CD4-positive, CD25-positive, alpha-beta regulatory T cell (primary cell): ENCODE measurements around the gene FAM43B. TPM values are rescaled to one million over a fixed set of nuclear protein-coding genes. Genes with fewer than 3 reads are reported as not detected.

Experiments used
- ATAC-seq, 2 donors: fragments of 150-1000 bp; cut with Tn5 transposase; one replicate each; pipeline ENCODE4 v1.10.0; 2021; ENCODE audit warnings: low read depth in 2 of 2, moderate number of reproducible peaks in 2 of 2, moderate library complexity in 1 of 2
- DNase-seq, 3 donors: peaks; one replicate each; pipeline versions ENCODE4 v3.0.0 to v3.0.0-alpha.2; 2012 to 2022; ENCODE audit warnings: mixed read lengths in 1 of 3
- H3K27ac ChIP-seq: one replicate; pipeline ENCODE4 v1.7.0; 2013; ENCODE audit warnings: mild to moderate bottlenecking, low read length; ENCODE audit not compliant: insufficient read depth, poor library complexity, severe bottlenecking
- H3K27me3 ChIP-seq: one replicate; pipeline ENCODE4 v1.7.0; 2013; ENCODE audit warnings: low read length; ENCODE audit not compliant: control insufficient read depth, insufficient read depth
- H3K36me3 ChIP-seq: one replicate; pipeline ENCODE4 v1.7.0; 2013; ENCODE audit warnings: mild to moderate bottlenecking, low read length, moderate library complexity; ENCODE audit not compliant: control insufficient read depth, insufficient read depth
- H3K4me1 ChIP-seq: 2 replicates; pipeline ENCODE4 v1.7.0; 2013; ENCODE audit warnings: mild to moderate bottlenecking, low read length; ENCODE audit not compliant: insufficient read depth, control insufficient read depth, poor library complexity, severe bottlenecking
- H3K4me3 ChIP-seq: one replicate; pipeline ENCODE4 v1.7.0; 2013; ENCODE audit warnings: low read depth, mild to moderate bottlenecking, low read length, moderate library complexity
- H3K9me3 ChIP-seq, 2 experiments: 1 replicate in 1 of 2; 2 replicates in 1 of 2; pipeline ENCODE4 v1.7.0; 2013; ENCODE audit warnings: low read length in 2 of 2, mild to moderate bottlenecking in 1 of 2, moderate library complexity in 1 of 2; ENCODE audit not compliant: control insufficient read depth in 2 of 2
- H3K27ac Mint-ChIP-seq, 3 donors: one replicate each; pipeline ENCODE4 v1.8.0; 2020 to 2022; ENCODE audit warnings: mild to moderate bottlenecking in 3 of 3, mixed read lengths in 3 of 3, moderate library complexity in 2 of 3
- H3K27me3 Mint-ChIP-seq: one replicate; pipeline ENCODE4 v1.8.0; 2022; ENCODE audit warnings: mild to moderate bottlenecking, mixed read lengths
- H3K36me3 Mint-ChIP-seq: one replicate; pipeline ENCODE4 v1.8.0; 2020; ENCODE audit warnings: mixed read lengths
- H3K4me1 Mint-ChIP-seq, 4 donors: one replicate each; pipeline ENCODE4 v1.8.0; 2020 to 2022; ENCODE audit warnings: mixed read lengths in 4 of 4, mild to moderate bottlenecking in 1 of 4
- H3K4me3 Mint-ChIP-seq, 4 donors: one replicate each; pipeline ENCODE4 v1.8.0; 2020 to 2022; ENCODE audit warnings: mild to moderate bottlenecking in 4 of 4, mixed read lengths in 4 of 4, moderate library complexity in 3 of 4
- H3K9me3 Mint-ChIP-seq, 7 donors: one replicate each; pipeline ENCODE4 v1.8.0; 2020 to 2022; ENCODE audit warnings: mixed read lengths in 7 of 7, mild to moderate bottlenecking in 3 of 7, moderate library complexity in 2 of 7
- polyA plus RNA-seq, 4 donors: library from polyadenylated mRNA; unstranded; fragments of 300-500 nt; fragmentation: Illumina TruSeq; gene quantifications; one replicate each; pipeline ENCODE4 v1.2.3, GENCODE V29; 2021
- total RNA-seq: library from RNA; stranded (reverse); gene quantifications from one replicate; pipeline ENCODE4 v1.2.3, GENCODE V29; 2022

Gene FAM43B
- total and polyA plus RNA-seq, 5 donors from 2014 or later, result not detected

DNA sequence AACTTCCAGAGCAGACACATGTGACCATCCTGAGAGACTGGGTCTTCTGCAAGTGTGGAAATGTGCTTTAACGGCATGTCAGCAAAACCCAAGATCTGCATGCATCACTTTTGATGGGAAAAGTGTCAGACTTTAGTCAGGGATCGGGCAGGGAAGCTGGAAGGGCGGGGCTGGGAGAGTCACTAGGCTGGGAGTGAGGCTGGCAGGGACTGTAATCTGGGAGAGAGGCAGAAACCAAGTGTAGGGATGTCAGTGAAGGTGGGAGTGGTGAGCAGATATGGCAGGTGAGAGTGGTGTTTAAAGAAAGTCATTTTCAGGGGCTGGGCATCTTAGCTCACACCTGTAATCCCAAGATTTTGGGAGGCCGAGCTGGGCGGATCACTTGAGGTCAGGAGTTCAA lies 47.8 kb downstream of the FAM43B start:
- no peak overlapping the region for H3K27ac Mint-ChIP-seq
- no peaks in the 10 kb centered on the region for H3K36me3 ChIP-seq
- no peaks in the 10 kb centered on the region for H3K4me1 ChIP-seq
- ATAC-seq, result no peak
- no peak for DNase-seq
- H3K9me3 Mint-ChIP-seq, result peaks cover 0 to 3% (median 0%) of the 10 kb centered on the region in 7 donors
- H3K4me1 Mint-ChIP-seq, result no peaks in the 10 kb centered on the region
- peaks cover 5% of the 10 kb centered on the region for H3K27me3 ChIP-seq
- H3K36me3 Mint-ChIP-seq, result no peaks in the 10 kb centered on the region
- no peaks in the 10 kb centered on the region for H3K9me3 ChIP-seq
- H3K4me3 Mint-ChIP-seq, result no peak overlapping the region
- H3K27me3 Mint-ChIP-seq, result no peaks in the 10 kb centered on the region
- no peak overlapping the region for H3K27ac ChIP-seq
- no peak overlapping the region for H3K4me3 ChIP-seq

DNA sequence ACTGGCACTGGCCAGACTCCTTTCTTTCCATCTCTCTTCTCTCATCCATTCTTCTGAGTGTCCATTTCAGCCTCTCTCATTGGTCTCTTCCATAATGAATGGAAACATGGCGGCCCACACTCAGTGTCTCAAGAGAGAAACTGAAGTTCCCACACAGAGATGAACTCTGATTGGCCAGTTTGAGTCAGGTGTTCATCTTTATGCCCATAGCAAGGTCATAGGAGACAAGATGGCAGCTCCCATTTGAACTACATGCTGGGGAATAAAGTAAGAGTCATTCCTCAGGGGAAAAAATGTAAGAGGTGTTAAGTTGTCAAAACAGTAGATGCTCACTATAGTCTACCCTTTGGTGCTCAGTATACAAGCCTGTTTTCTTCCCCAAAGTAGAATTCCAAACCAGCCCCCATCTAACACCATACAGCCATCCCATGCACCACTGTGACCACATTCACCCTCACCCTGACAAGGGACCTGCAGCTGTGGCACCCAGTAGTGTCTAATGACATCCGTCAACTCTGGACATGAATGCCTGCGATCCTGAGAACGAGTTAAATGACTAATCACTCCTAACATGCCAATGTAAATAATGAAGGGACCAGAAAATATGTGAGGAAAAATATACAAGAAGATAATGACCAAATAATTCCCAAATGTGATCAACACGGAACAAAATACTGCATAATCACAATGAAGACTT lies 48.9 kb downstream of the FAM43B start:
- ATAC-seq (no peak), DNase-seq (no peak)
- Mint-ChIP-seq H3K27ac (no peak overlapping the region), H3K4me1 (no peaks in the 10 kb centered on the region), H3K27me3 (no peaks in the 10 kb centered on the region), H3K9me3 (peaks cover 0 to 3% (median 0%) of the 10 kb centered on the region in 7 donors), H3K36me3 (no peaks in the 10 kb centered on the region), H3K4me3 (no peak overlapping the region)
- no peaks in the 10 kb centered on the region for H3K9me3 ChIP-seq
- H3K27ac ChIP-seq, result no peak overlapping the region
- H3K4me3 ChIP-seq, result no peak overlapping the region
- H3K4me1 ChIP-seq, result no peaks in the 10 kb centered on the region
- peaks cover 5% of the 10 kb centered on the region for H3K27me3 ChIP-seq
- no peaks in the 10 kb centered on the region for H3K36me3 ChIP-seq

DNA sequence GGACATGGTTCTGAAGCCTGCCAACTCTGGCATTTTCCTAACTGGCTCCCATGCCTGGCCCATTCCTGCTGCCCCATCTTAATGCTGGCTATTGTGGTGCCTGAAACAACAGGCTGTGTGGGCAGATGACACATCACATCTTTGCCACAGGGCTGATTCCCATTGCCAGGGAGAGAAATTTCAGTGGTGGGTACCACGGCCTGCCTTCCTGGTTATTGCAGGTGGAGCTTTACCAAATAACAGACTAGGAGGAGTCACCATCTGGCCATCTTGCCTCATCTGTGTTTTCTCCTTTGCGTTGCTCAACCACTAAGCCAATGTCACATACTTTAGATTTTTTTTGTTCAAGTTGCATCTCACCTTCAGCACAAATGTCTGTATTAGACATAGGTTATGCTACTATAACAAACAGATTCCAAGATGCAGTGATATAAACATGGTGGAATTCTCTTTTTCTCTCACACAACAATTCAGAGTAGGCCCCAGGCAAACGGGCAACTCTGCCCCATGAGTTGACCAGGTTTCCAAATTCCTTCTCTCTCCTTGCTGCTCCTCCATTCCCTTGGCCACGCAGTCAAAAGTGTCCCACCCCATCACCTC lies 50.6 kb downstream of the FAM43B start:
- H3K4me3 ChIP-seq, result no peak overlapping the region
- Mint-ChIP-seq H3K27ac (no peak overlapping the region), H3K4me1 (no peaks in the 10 kb centered on the region), H3K36me3 (no peaks in the 10 kb centered on the region), H3K27me3 (no peaks in the 10 kb centered on the region), H3K4me3 (no peak overlapping the region), H3K9me3 (peaks cover 0 to 3% (median 0%) of the 10 kb centered on the region in 7 donors)
- DNase-seq (no peak), ATAC-seq (no peak)
- no peak overlapping the region for H3K27ac ChIP-seq
- no peaks in the 10 kb centered on the region for H3K4me1 ChIP-seq
- no peaks in the 10 kb centered on the region for H3K9me3 ChIP-seq
- peaks cover 8% of the 10 kb centered on the region for H3K27me3 ChIP-seq
- H3K36me3 ChIP-seq, result no peaks in the 10 kb centered on the region

- H3K9me3 ChIP-seq, result no peaks in the 10 kb centered on the region
- ATAC-seq (no peak), DNase-seq (no peak)
- H3K4me3 ChIP-seq, result no peak overlapping the region
- Mint-ChIP-seq H3K27me3 (no peaks in the 10 kb centered on the region), H3K9me3 (peaks cover 0 to 3% (median 0%) of the 10 kb centered on the region in 7 donors), H3K36me3 (no peaks in the 10 kb centered on the region), H3K4me3 (no peak overlapping the region), H3K27ac (no peak overlapping the region), H3K4me1 (no peaks in the 10 kb centered on the region)
- H3K27ac ChIP-seq, result no peak overlapping the region
- H3K4me1 ChIP-seq, result no peaks in the 10 kb centered on the region
- H3K27me3 ChIP-seq, result peaks cover 8% of the 10 kb centered on the region
- no peaks in the 10 kb centered on the region for H3K36me3 ChIP-seq
Observed at GRCh38 chr1:20603504-20604464, 51.4 kb downstream of the FAM43B start.

Other genes with a start within 250 kb of the FAM43B start
- gene CAMK2N1, start 66.4 kb upstream of the FAM43B start, total RNA-seq, result 1.7 TPM
- gene CAMK2N1, start 66.4 kb upstream of the FAM43B start, polyA plus RNA-seq, result under 1 TPM; 0.24 to 0.37 (median 0.29) TPM
- gene MUL1, start 44.4 kb upstream of the FAM43B start, total RNA-seq, result 20.4 TPM
- 10 to 100 TPM; 30.9 to 47.0 (median 35.3) TPM for gene MUL1, start 44.4 kb upstream of the FAM43B start, polyA plus RNA-seq
- gene CDA, start 36.5 kb downstream of the FAM43B start, total RNA-seq, result not detected
- gene CDA, start 36.5 kb downstream of the FAM43B start, polyA plus RNA-seq, result under 1 TPM in 2 of 4 donors, not detected in 2; 0.21 to 0.57 TPM
- 15.4 TPM for gene PINK1, start 80.9 kb downstream of the FAM43B start, total RNA-seq
- gene PINK1, start 80.9 kb downstream of the FAM43B start, polyA plus RNA-seq, result 10 to 100 TPM; 18.8 to 23.0 (median 19.5) TPM
- gene DDOST, start 108.8 kb downstream of the FAM43B start, total RNA-seq, result 103 TPM
- 100 to 1,000 TPM; 254 to 283 (median 259) TPM for gene DDOST, start 108.8 kb downstream of the FAM43B start, polyA plus RNA-seq
- gene KIF17, start 165.4 kb downstream of the FAM43B start, total RNA-seq, result not detected
- gene KIF17, start 165.4 kb downstream of the FAM43B start, polyA plus RNA-seq, result not detected
- gene SH2D5, start 180.1 kb downstream of the FAM43B start, total RNA-seq, result not detected
- gene SH2D5, start 180.1 kb downstream of the FAM43B start, polyA plus RNA-seq, result not detected
- 284 TPM for gene HP1BP3, start 234.7 kb downstream of the FAM43B start, total RNA-seq
- 100 to 1,000 TPM; 170 to 258 (median 214) TPM for gene HP1BP3, start 234.7 kb downstream of the FAM43B start, polyA plus RNA-seq